SJSA1 (cell line): Measurements from ENCODE around the gene KCNQ1. TPM values are rescaled to one million over a fixed set of nuclear protein-coding genes. Genes with fewer than 3 reads are reported as not detected.

Source experiments
- DNase-seq, 2 experiments: peaks; one replicate each; pipeline ENCODE4 v3.0.0-alpha.2; 2015 to 2020; ENCODE audit warnings: low spot score in 2 of 2, low read depth in 1 of 2
- H3K27ac ChIP-seq: fragments of 250-450 bp; sonication (Bioruptor Pico); 2 replicates; pipeline ENCODE4 v1.5.1; 2020; ENCODE audit warnings: mild to moderate bottlenecking, moderate library complexity
- H3K27me3 ChIP-seq: fragments of 250-450 bp; sonication (Bioruptor Pico); replicated peaks from 2 replicates; pipeline ENCODE4 v1.5.1; 2020; ENCODE audit warnings: mild to moderate bottlenecking, moderate library complexity
- H3K36me3 ChIP-seq: fragments of 250-450 bp; sonication (Bioruptor Pico); 2 replicates; pipeline ENCODE4 v1.5.1; 2020; ENCODE audit warnings: mild to moderate bottlenecking
- H3K4me1 ChIP-seq: fragments of 250-450 bp; sonication (Bioruptor Pico); replicated peaks from 2 replicates; pipeline ENCODE4 v1.6.1; 2021; ENCODE audit warnings: mild to moderate bottlenecking
- H3K4me3 ChIP-seq: fragments of 250-450 bp; sonication (Bioruptor Pico); 2 replicates; pipeline ENCODE4 v1.5.1; 2020; ENCODE audit warnings: mild to moderate bottlenecking
- H3K9me3 ChIP-seq: fragments of 250-450 bp; sonication (Bioruptor Pico); replicated peaks from 2 replicates; pipeline ENCODE4 v1.5.1; 2020; ENCODE audit warnings: mild to moderate bottlenecking
- total RNA-seq: library from RNA; depleted of rRNA; stranded (reverse); fragments of >200 nt; shearing (Covaris generic); gene quantifications from 2 replicates; pipeline ENCODE4 v1.2.3, GENCODE V29; 2014

KCNQ1 gene
- total RNA-seq, 1 experiment from 2014 or later = not detected

DNA sequence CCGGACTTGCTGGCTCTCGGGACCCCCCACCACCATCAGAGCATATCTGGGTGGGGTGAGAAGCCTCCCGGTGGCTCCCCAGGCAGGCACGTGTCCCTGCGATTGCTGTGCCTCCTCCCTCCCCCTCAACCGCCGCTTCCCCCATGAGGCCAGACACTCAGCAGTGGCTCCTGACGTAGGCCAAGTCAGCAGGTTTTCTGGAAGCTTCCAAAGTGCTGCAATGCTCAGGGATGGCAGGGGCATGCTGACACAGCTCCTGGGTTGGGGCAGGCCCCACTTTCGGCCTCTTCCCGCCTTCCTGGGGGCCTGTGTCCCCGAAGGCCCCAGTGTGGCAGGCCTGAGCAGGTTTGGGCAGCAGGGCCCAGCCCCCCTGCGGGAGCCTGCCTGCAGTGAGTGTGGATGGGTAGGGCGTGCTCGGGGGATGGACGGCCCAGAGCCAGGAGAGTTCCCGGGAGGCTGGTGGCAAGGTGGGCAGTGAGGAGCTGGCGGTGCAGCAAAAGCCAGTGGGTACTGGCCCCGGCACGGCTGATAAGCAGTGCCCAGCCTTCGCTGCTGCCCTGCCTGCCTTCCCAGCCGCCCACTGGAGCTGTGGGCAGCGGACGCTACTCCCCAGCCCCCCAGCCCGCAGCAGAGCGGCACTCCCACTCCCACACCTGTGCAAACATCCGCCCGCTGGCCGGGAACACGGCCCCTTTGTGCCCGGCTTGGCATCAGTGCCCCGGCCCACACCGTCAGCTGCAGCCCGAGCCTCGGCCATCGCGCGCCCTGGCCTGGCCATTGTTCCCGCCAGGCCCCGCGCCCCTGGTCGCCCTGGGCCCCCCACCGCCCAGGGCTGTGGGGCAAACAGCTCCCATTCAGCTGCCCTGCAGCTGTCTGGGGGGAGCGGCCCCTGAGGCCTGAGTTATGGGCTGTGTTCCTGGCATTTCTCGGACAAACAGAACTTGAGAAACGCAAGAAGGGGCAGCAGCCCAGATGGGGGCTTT lies 130.0 kb downstream of the KCNQ1 start:
- Histone ChIP-seq H3K9me3 (peaks cover 13% of the 10 kb centered on the region; the same call in 1 of the 2 replicates), H3K4me3 (no peak overlapping the region), H3K36me3 (no peaks in the 10 kb centered on the region), H3K27me3 (no peaks in the 10 kb centered on the region; the same call in 1 of the 2 replicates), H3K4me1 (peaks cover 26% of the 10 kb centered on the region), H3K27ac (no peak overlapping the region)
- DNase-seq = no peak

DNA sequence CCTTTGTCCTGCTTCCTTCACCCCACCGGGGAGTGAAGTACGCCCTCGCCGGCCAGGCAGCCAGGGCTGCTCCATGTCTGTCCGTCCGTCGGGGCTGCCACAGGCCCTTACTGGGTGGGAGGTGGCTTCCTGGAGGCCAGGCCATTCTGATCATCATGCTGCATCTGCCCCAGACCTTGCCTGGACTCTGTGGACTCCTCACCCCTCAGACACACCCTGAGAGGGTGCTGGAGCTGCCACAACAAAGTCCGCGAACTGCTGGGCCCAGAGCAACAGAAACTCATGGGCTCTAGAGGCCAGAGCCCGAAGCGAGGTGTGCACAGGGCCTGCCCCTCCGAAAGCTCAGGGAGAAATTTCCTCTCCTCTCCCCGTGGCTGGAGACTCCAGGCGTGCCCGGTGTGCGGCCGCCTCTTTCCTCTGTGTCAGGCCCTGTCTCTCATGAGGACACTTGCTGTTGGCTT lies 130.8 kb downstream of the KCNQ1 start:
- no peak for DNase-seq
- Histone ChIP-seq H3K27ac (no peak overlapping the region), H3K4me1 (peaks cover 26% of the 10 kb centered on the region), H3K36me3 (no peaks in the 10 kb centered on the region), H3K4me3 (no peak overlapping the region), H3K27me3 (no peaks in the 10 kb centered on the region; the same call in 1 of the 2 replicates), H3K9me3 (peaks cover 9% of the 10 kb centered on the region; the same call in 1 of the 2 replicates)

DNA sequence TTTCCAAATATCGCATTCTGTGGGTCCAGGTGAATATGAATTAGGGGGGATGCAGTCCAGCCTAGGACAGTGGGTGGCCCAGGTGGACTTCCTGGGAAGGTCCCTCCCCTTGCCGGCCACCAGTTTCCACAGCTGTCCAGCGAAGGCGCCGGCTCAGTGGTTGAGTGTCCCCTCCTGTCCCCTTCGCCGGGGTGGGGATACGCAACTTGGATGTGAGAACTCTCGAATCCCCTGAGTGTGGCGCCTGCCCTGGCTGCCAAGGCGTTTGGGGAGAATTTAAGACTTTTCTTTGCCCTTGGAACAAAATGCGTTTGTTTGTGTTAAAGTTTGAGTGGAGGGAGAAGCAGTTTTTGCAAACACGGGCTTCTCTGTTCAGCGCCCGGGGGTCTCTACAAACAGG lies 131.3 kb downstream of the KCNQ1 start:
- H3K27me3 ChIP-seq = no peaks in the 10 kb centered on the region; the same call in 1 of the 2 replicates
- H3K27ac ChIP-seq = no peak overlapping the region
- DNase-seq = no peak
- peaks cover 8% of the 10 kb centered on the region; the same call in 1 of the 2 replicates for H3K9me3 ChIP-seq
- peaks cover 28% of the 10 kb centered on the region for H3K4me1 ChIP-seq
- no peaks in the 10 kb centered on the region for H3K36me3 ChIP-seq
- no peak overlapping the region for H3K4me3 ChIP-seq

DNA sequence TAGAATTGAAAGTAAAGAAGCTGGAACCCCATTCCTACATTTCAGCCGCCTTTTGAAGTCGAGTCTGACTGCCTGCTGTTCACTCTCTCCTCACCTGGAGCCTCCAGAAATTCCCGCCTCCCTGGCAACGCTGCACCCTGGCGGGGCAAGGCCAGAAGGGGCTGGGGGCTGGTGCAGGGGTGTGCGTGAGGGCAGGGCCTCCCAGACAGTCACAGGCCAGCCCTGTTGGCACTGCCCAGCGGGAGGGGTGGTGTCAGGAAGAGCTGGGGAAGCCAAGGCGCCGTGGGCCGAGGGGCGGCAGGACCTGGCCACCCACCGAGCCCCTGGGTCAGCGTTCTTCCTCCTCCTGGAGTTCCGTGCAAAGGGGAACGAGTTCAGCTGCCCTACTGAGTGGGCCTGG lies 131.7 kb downstream of the KCNQ1 start:
- H3K27me3 ChIP-seq = no peaks in the 10 kb centered on the region; the same call in 1 of the 2 replicates
- peaks cover 8% of the 10 kb centered on the region; the same call in 1 of the 2 replicates for H3K9me3 ChIP-seq
- no peaks in the 10 kb centered on the region for H3K36me3 ChIP-seq
- no peak overlapping the region for H3K27ac ChIP-seq
- H3K4me1 ChIP-seq = peaks cover 33% of the 10 kb centered on the region
- no peak overlapping the region for H3K4me3 ChIP-seq
- no peak for DNase-seq

DNA sequence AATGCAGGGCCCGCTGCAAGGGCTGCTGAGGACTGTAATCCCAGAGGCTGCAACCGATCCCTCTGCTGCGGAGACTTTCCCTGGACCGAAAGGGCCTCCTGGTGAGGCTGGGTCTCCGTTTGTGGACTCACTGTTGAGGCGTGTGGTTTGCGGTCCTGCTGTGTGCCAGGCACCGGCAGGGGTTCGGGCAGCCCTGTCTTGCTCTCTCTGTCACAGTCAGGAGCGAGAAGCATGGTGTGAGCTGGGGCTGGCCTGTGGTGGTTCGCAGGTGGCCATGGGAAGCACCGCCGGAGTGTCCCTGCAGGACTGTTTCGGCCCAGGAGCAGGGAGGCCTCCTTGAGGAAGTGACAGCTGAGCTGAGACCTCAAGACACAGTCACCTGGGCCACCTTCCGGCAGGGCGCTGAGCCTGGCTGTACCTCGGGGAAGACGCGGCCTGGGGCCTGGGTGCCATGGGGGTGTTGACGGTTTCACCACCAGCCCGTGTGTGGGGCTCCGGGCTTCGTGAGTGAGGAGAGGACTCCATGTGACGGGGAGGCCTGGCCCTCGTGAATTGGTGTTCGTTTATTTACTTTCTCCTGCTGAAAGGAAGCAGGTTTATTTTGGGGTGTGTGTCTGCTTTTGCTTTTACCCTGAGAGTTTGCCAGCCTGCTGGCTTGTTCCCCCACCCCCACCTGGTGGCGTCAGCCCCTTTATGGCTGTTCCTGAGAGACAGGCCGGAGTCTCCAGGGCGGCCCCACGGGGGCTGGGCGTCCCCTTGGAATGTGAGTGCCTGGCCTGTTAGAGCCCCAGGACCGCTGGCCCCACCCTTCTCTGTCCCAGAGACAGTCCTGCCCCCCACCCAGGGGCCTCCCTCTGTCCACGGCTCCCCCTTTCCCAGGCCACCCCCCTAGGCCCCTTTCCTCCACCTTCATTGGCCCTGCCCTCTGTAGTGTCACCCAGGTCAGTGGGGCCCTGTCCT lies 132.5 kb downstream of the KCNQ1 start:
- DNase-seq = no peak
- Histone ChIP-seq H3K4me1 (peaks cover 40% of the 10 kb centered on the region), H3K4me3 (no peak overlapping the region), H3K27ac (no peak overlapping the region), H3K9me3 (peaks cover 5% of the 10 kb centered on the region; the same call in 1 of the 2 replicates), H3K27me3 (no peaks in the 10 kb centered on the region; the same call in 1 of the 2 replicates), H3K36me3 (no peaks in the 10 kb centered on the region)

DNA sequence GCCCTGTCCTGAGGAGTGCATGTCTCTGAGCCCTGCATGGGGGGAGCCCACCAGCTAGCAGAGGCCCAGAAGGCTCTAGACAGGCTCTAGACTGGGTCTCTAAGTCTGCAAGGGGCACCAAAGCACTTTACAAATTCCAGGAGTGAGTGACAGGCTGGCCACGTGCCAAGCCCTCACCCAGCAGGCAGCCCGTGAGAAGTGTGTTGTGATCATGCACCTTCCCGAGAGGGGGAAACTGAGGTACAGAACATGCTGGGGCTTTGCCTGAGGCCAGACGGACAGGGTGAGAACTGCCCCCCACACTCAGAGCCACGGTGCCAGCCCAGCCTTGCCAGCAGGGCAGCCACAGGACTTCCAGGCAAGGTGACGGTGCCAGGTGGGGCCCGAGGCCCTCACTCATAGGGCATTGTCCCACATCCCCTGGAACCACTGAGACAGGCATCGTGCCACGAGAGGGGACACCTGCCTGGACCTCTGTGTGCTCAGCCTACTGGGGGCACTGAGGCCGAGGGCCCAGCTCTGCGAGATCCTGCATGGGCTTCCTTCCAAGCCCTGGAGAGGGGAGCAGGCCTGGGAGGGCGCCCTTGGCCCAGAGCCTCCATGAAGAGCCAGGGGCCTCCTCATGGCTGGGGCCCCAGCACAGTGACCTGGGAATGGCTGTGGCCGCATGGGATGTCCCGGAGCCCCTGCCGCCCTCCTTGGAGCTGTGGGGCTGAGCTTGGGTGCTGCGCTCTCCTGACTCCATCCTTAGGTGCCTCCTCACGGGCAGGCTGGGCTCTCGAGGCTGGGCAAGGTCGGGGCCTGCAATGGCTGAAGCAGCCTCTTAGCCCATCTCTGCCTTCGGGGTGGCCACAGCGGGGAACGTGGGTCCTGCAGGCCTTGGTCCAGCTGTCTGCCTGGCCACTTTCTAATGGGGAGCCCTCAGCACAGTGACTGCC lies 133.5 kb downstream of the KCNQ1 start:
- Histone ChIP-seq H3K4me3 (no peak overlapping the region), H3K27ac (no peak overlapping the region), H3K27me3 (no peaks in the 10 kb centered on the region; the same call in 1 of the 2 replicates), H3K9me3 (0 out of 2 replicates have a peak, but pooled peaks cover 2% of the 10 kb centered on the region), H3K4me1 (peaks cover 50% of the 10 kb centered on the region), H3K36me3 (no peaks in the 10 kb centered on the region)
- no peak for DNase-seq

DNA sequence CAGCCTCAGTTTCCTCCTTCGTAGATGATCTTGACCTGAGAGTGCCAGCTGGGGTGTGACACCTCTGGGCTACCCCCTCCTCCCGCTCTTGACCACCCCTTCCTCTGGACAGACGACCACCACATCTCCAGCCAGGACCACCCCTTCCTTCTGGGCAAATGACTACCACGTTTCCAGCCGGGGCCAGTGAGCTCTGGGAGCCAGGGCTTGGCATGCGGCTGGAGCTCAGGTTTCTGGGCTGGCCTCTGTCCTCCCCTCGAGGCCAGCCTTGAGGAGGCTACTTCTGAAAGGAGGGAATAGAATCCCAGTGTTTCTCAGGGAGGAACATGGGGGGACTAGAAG lies 134.1 kb downstream of the KCNQ1 start:
- H3K27me3 ChIP-seq = no peaks in the 10 kb centered on the region; the same call in 1 of the 2 replicates
- H3K27ac ChIP-seq = no peak overlapping the region
- no peaks in the 10 kb centered on the region for H3K36me3 ChIP-seq
- no peak overlapping the region for H3K4me3 ChIP-seq
- 0 out of 2 replicates have a peak, but pooled peaks cover 2% of the 10 kb centered on the region for H3K9me3 ChIP-seq
- H3K4me1 ChIP-seq = peaks cover 53% of the 10 kb centered on the region
- DNase-seq = no peak

DNA sequence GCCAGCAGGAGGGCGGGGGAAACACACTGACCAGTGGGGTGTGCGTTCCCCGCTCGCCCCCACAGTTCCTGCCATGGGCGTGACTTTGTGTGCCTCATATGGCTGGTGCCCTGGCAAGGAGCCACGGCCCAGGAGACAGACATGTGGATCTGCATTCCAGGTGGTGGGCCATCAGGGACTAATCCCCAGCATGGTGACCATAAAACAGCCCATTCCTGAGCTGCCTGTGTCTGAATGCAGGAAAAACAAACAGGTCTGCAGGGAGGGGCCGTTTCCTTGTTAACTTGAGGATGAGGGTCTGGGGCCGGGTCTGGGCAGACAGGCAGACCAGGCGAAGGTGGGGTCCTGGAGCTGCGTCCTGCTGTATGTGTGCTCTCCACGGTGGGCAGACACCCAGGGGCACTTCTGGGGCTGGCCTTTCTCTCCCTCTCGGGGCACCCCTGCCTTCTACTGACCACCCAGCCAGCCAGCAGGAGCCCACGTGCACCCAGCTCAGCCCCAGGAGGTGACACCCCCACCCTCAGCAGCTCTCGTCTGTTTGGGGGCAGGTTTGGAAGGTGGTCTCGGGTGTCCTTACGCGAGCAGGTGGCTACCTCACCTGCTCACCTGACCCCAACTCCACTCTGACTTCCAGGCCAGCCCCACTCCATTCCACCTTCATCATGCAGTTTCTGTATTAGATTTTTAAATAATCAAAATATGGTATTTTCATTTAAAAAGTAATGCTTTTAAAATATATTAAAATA lies 134.7 kb downstream of the KCNQ1 start:
- DNase-seq = no peak
- no peak overlapping the region for H3K27ac ChIP-seq
- no peaks in the 10 kb centered on the region for H3K36me3 ChIP-seq
- no peaks in the 10 kb centered on the region; the same call in 1 of the 2 replicates for H3K27me3 ChIP-seq
- 0 out of 2 replicates have a peak, but pooled peaks cover 2% of the 10 kb centered on the region for H3K9me3 ChIP-seq
- H3K4me3 ChIP-seq = no peak overlapping the region
- peaks cover 53% of the 10 kb centered on the region for H3K4me1 ChIP-seq

DNA sequence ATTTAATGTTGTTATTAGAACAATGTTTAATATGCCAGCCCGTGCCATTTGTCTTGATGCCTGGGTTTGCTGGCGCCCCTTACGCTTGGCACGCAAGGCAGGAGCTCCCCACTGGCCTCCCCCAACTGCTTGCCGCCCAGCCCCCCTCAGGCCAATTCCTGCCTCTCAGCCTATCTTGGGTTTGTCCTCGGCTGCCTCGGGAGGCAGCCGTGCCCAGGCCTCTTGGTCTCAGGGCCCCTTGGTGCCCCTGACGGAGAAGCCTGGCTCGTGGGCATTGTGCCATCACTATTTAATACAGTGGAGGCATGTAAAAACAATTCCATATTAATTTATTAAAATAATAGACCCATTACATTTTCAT lies 135.2 kb downstream of the KCNQ1 start:
- Histone ChIP-seq H3K4me1 (peaks cover 53% of the 10 kb centered on the region), H3K36me3 (no peaks in the 10 kb centered on the region), H3K27ac (no peak overlapping the region), H3K4me3 (no peak overlapping the region), H3K27me3 (no peaks in the 10 kb centered on the region; the same call in 1 of the 2 replicates), H3K9me3 (0 out of 2 replicates have a peak, but pooled peaks cover 2% of the 10 kb centered on the region)
- DNase-seq = peak in 1 of 2 experiments; percentile 46

DNA sequence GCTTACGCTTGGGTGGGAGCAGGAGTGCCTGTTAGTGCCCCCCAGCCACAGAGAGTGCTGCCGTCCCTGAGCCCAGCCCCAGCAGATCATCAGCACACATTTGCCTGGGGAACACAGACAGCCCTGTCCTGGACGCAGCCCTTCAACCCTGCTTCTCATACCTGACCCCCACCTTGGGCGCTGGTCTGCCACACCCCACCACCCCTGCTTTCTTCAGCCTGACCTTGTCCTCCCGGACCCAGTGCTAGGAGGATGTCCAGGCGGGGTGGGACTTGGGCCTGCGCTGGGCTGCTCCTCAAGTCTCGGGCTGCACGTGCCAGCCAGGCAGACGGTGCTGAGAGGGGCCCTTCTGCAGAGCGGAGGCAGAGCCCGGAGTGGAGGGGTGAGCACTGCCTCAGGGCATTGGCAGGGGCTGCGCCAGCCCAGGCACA lies 135.8 kb downstream of the KCNQ1 start:
- peak in 1 of 2 experiments; percentile 52 for DNase-seq
- Histone ChIP-seq H3K4me3 (no peak overlapping the region), H3K27ac (no peak overlapping the region), H3K27me3 (no peaks in the 10 kb centered on the region; the same call in 1 of the 2 replicates), H3K4me1 (peaks cover 53% of the 10 kb centered on the region), H3K9me3 (0 out of 2 replicates have a peak, but pooled peaks cover 2% of the 10 kb centered on the region), H3K36me3 (no peaks in the 10 kb centered on the region)

DNA sequence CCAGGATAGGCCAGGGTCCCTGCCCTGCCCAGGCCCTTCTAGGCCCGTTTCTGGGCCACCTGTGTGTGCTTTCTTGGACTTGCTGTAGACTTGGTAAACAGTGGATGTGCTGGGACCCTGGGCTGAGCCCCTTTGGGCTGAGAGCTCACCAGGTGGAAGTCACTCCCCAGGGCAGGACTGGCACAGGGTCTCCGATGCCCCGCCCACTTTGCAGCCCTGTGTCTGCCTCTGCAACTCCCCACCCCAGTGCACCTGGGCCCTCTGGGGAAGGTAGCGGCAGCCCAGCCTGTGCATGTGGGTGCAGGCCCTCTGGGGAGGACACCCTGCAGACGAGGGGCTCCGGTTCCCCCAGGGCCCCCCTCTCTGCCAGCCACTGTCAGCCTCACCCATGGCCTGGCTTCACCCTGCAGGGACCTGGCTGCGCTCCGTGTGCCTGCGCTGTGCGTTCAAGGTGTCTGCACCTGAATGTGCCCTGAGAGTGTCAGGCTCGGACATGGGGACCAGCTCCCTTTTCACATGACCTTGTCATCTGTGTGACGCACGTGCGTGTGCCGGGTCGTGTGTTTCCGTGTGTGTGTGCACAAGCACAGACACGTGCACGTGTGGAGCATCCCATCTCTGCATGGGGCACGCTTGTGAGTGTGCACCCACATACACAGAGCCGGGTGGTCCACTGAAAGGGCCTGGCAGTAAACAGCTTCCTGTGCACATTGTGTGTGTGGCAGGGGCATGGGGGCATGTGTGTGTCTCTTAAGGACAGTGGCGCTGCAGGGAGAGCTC lies 136.5 kb downstream of the KCNQ1 start:
- Histone ChIP-seq H3K27me3 (no peaks in the 10 kb centered on the region), H3K9me3 (0 out of 2 replicates have a peak, but pooled peaks cover 2% of the 10 kb centered on the region), H3K4me1 (peaks cover 53% of the 10 kb centered on the region), H3K4me3 (no peak overlapping the region), H3K27ac (no peak overlapping the region), H3K36me3 (no peaks in the 10 kb centered on the region)
- peak in 1 of 2 experiments; percentile 55 for DNase-seq
